Measurements from ENCODE around the gene GCGR.
"Not testable (repeated sequence)": the region's sequence is repeated elsewhere in the genome, so short reads cannot be mapped to it uniquely, and the experiment has no call there.

Gene GCGR

GRCh38 chr17:81833160-81833920 is 29.4 kb downstream of the GCGR start, which contains the start of gene MCRIP1:
Gene MCRIP1 (minus strand): TSS chr17:81833291. CDS start chr17:81824506, 8,785 bp downstream.
- DNase-seq (ENCODE audit: low read depth) = peak; percentile 92
- H3K4me3 ChIP-seq (ENCODE audit: low read depth, low read length) = peak within 1 kb of the TSS; percentile 76
- TF ChIP-seq CTCF (conservative IDR thresholded peaks at IDR 0.05; ENCODE audit: low read depth, low read length) = no peak

GRCh38 chr17:81833921-81834830 is 30.2 kb downstream of the GCGR start:
- TF ChIP-seq CTCF (conservative IDR thresholded peaks at IDR 0.05; ENCODE audit: low read depth, low read length) = no peak
- H3K4me3 ChIP-seq (ENCODE audit: low read depth, low read length) = peak overlapping the region; percentile 76
- DNase-seq (ENCODE audit: low read depth) = no peak

- TF ChIP-seq CTCF (conservative IDR thresholded peaks at IDR 0.05; ENCODE audit: low read depth, low read length) = no peak
- DNase-seq (ENCODE audit: low read depth) = no peak
- peak within 1 kb of the TSS; percentile 76 for H3K4me3 ChIP-seq (ENCODE audit: low read depth, low read length)
Observed at GRCh38 chr17:81834831-81835267, 30.9 kb downstream of the GCGR start, which contains the start of gene PPP1R27. Gene PPP1R27 (minus strand): TSS chr17:81835050. CDS start chr17:81834953, 97 bp downstream.

- DNase-seq (ENCODE audit: low read depth) = no peak
- no peak for TF ChIP-seq CTCF (conservative IDR thresholded peaks at IDR 0.05; ENCODE audit: low read depth, low read length)
- no peak overlapping the region for H3K4me3 ChIP-seq (ENCODE audit: low read depth, low read length)
Observed at GRCh38 chr17:81837641-81838040, 33.7 kb downstream of the GCGR start.

- DNase-seq (ENCODE audit: low read depth) = no peak
- no peak for TF ChIP-seq CTCF (conservative IDR thresholded peaks at IDR 0.05; ENCODE audit: low read depth, low read length)
- no peak overlapping the region for H3K4me3 ChIP-seq (ENCODE audit: low read depth, low read length)
Observed at GRCh38 chr17:81838753-81839255, 34.9 kb downstream of the GCGR start.

- no peak overlapping the region for H3K4me3 ChIP-seq (ENCODE audit: low read depth, low read length)
- TF ChIP-seq CTCF (conservative IDR thresholded peaks at IDR 0.05; ENCODE audit: low read depth, low read length) = no peak
- DNase-seq (ENCODE audit: low read depth) = no peak
Observed at GRCh38 chr17:81839301-81839700, 35.4 kb downstream of the GCGR start.

GRCh38 chr17:81840059-81840458 is 36.1 kb downstream of the GCGR start:
- not testable (repeated sequence) for H3K4me3 ChIP-seq (ENCODE audit: low read depth, low read length); DNase-seq (ENCODE audit: low read depth)

All from choroid plexus epithelial cell (primary cell).